NCI-H1092 (cell line): ENCODE measurements around the gene KSR1.
"Not testable (repeated sequence)": the region's sequence is repeated elsewhere in the genome, so short reads cannot be mapped to it uniquely, and the experiment has no call there.

Experiments used
- DNase-seq: peaks from one replicate; lab custom pipeline; 2025; lab: John Stamatoyannopoulos, UW

The KSR1 gene

DNA sequence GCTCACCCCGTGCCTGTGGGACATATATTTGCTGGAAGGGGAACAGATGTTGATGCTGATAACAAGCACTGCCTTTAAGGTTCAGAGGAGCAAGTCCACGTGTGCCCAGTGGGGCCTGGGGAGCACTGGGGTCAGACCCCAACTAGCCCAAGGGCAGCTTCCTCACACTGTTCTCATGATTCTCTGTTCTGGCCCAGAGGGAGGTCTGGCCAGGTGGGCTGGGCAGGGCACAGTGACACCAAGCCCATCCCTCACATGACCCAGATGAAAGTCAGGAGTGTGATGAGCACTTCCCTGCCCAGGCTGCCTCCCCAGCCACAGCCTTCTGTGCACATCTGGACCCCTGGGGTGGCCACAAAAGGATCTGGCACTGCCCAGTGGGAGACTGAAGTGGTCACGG is 29.8 kb upstream of the KSR1 start:
- not testable (repeated sequence) for DNase-seq

DNA sequence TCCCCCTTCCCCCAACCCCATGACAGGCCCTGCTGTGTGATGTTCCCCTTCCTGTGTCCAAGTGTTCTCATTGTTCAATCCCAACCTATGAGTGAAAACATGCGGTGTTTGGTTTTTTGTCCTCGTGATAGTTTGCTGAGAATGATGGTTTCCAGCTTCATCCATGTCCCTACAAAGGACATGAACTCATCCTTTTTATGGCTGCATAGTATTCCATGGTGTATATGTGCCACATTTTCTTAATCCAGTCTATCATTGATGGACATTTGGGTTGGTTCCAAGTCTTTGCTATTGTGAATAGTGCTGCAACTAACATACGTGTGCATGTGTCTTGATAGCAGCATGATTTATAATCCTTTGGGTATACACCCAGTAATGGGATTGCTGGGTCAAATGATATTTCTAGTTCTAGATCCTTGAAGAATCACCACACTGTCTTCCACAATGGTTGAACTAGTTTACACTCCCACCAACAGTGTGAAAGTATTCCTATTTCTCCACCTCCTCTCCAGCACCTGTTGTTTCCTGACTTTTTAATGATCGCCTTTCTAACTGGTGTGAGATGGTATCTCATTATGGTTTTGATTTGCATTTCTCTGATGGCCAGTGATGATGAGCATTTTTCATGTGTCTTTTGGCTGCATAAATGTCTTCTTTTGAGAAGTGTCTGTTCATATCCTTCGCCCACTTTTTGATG is 28.9 kb upstream of the KSR1 start:
- not testable (repeated sequence) for DNase-seq

DNA sequence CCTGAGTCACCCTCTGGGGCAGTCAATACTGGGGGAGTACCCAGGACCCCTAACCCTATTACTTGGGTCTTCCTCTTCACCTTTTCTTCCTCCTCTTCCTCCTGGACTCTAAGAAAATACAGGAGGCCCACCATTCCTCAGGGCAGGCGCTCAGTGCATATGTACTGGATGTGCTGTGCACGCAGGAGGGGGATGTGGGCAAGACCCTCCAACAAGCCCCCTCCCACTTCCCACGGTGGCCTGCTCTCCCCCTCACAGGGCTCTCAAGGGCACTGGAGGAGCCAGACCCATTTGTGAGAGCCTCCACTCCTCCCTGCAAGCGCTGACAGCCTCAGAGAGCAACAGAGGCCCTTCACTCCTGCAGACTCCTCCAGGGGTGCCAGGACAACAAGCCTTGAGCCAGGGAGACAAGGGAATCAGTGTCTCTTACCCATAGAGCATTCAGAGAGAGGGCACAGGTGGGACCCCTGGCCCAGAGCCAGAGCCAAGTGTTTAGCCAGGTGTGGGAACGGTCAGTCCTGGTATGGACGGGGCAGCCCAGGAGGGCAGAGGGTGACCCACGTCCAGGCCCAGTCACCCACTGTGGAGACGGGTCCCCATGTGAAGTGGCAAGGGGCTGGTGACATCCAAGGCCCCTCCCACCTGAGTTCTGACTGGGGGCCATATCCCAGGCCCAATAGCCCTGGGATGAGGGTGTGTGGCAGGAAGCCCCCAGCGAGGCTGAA is 27.3 kb upstream of the KSR1 start:
- DNase-seq: no peak

DNA sequence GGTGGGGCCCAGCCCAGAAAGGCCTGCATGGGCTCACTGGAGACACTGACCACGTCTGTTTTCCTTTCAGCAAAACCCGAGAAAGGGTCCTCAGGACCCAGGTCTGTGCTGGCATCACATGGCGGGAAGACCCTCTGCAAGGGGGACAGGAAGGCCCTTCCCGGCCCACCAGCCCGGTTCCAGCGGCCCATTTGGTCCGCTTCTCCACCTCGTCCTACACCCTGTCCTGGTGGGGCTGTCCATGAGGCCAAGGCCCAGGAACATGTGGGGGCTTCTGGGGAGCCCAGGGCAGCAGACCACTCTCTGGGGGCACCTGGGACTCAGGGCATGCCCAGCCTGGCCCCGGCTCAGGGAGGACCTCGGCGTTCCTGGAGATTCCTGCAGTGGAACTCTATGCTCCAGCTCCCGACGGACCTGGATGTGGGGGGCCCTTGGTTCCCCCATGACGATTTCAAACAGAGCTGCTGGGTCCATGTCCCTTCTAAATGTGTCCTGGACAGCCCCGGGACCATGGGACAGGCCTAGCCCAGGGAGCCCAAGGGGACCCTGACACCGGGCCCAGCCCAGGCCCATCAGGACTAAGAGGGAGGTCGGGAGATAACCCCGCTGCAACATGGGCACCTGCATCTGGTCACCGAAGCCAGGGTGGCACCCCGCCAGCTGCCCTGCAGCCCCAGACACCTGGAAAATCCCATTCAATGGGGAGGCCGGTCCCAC is 26.4 kb upstream of the KSR1 start:
- DNase-seq: no peak

GRCh38 chr17:27430383-27430840 is 25.8 kb upstream of the KSR1 start:
- DNase-seq: no peak

DNA sequence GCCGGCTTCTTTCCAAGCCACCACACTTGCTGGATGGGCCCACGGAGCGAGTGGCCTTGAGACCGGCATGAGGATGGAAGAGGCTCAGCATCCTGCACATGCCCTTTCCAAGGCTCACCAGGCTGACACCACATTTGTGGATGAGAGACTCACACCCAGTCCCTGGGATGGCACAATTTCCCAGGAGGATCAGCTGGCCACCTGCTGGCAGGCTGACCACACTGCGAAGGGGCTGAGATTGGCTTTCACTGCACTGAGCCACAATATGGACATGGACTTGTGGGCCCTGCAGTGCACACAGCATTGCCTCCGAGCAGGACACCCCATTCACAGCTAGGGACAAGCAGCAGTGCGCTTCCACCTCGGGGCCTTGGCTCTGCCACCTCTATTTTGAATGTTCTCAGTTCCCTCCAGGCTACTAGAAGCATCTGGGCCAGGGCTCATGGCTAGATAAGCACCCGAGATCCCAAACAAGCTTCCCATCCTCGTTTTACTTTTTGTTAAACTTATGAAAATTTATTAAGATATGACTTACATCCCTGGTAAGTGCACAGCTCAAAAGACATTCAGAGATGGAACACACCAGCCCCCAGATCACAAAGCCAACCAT is 25.3 kb upstream of the KSR1 start:
- no peak for DNase-seq

DNA sequence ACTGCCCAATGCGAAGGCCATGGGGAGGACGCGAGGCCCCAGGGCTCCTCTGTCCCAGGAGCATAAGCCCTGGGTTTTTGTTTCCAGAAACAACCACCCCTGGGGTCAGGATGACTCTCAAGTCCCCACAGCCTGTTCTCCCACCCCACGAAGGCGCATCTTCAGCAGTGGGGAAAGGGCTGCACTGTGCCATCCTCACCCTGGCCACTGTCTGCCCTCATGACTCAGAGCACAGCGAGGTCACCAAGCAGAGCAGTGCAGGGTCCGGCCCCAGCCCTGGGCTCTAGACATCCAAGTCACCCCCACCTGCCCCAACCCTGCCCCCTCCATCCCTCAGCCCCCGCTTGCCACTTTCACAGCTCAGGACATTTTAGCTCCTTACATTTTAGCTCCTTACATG is 22.7 kb upstream of the KSR1 start:
- no peak for DNase-seq

DNA sequence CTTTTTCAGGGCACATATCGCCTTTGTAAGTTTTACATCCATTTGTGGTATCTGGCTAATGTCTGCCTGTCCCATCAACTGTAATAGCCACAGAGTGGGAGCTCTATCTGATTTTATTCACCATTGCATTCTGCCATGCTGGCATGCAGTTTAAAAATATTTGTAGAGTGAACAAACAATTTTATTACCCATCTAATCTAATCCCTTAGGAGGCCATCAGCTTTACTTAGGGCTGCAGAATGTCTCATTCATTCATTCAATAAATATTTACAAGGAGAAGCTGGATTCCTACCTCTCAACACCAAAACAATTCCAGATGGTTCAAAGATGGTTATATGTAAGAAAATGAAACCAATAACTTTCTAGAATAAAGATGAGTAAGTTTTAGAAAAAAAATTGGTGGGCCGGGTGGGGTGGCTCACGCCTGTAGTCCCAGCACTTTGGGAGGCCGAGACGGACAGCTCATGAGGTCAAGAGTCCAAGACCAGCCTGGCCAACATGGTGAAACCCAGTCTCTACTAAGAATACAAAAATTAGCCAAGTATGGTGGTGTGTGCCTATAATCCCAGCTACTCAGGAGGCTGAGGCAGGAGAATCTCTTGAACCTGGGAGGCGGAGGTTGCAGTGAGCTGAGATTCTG is 20.7 kb upstream of the KSR1 start:
- DNase-seq: not testable (repeated sequence)

- DNase-seq: no peak
Observed at GRCh38 chr17:27438348-27438998, 17.8 kb upstream of the KSR1 start.

DNA sequence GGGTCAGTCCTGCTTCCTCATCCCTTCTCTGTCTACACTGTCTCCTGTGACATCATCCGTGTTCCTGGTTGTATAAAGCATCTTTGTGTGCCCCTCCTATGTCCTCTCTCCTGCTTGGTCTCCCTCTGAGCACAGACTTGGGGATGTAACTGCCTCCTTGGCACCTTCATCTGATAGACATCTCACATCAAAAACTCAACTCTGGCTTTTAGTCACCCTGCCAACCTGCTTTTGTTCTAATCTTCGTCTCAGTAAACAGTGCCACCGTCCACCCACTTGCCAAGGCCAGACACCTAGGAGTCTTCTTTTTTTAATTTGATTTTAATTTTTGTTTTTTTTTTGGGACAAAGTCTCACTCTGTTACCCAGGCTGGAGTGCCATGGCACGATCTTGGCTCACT is 16.9 kb upstream of the KSR1 start:
- DNase-seq: no peak

DNA sequence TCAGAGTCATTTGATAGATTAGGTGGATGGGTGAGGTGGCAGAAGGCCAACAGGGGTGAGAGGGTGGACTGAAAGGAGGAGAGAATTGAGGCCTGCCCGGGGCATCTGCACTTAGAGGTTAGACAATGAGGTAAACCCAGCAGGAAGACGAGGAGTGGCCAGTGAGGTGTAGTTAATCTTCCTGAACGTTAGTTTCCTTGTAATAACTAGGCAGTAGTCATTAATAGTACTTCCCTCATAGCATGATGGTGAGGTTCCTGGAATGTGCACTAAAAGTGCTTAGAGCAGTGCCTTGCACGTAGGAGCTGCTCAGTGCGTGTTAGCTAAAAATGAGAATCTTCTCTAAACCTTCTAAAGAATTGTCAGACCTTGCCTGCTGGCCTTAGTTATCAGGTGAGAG is 13.5 kb upstream of the KSR1 start:
- no peak for DNase-seq

DNA sequence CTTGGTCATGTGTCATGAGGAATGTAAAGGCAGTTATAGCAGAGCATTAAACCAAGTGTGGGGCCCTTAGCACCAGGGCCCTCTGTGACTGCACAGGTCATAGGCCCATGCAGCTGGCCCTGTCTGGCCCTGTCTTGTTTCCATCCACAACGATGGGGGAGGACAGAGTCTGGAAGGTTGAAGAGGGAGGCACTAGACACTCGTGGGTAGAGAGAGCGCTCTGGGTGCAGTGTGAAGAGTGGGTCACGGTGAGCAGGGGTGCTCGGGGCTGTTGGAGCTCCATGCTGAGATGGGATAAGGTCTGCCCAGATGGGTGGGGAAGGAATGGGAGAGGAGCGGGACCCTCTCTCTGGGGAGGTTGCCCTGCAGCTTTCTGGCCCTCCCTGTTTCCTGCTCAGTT is 12.8 kb upstream of the KSR1 start:
- no peak for DNase-seq

DNA sequence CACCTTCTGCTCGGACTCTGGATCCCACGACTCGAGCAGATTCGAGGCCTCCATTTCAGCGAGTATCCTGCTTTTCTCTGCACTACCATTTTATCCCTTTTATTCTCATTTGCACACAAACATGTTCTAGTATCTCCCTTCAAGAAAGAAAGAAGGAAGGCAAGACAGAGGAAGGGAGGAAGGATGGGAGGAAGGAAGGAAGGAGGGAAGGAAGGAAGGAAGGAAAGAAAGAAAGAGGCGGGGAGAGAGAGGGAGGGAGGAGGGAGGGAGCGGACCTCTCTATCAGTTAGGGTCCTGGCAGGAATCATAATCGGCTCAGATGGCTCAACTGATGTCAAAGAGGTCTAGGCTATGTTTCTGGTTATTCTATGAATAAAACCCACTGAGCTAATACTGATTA is 10.3 kb upstream of the KSR1 start:
- no peak for DNase-seq

DNA sequence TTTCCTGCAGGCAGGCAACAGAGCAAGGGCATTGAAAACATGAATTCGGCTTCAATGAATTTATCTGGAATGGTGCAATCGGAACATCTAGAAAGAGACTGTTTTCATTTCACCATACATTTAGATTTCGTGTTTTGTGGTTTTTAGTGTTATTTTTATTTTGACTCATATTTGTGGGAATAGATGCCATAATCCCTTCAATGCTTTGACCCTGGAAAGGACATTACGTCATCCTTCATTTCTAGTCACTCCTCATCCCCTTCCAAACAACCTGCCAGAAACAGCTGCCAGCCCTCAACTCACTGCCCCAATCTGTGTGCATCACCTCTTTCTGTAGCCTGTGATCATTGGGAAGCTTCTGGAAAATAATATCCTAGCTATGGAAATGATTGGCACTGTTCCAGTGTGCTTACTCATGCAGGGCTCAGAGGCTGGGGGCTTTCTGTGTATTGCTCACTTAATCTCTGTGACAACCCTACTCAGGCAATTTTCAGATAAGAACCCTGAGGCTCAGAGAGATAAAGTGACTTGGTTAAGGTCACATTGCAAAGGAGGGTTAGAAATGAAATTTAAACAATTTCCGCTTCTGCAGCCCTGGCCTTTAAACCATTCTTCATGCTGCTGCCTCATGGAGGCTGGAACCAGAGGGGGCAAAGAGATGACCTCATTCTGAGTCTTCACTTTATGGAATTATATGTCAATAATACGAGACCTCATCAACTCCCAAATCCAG is 9.5 kb upstream of the KSR1 start:
- no peak for DNase-seq

DNA sequence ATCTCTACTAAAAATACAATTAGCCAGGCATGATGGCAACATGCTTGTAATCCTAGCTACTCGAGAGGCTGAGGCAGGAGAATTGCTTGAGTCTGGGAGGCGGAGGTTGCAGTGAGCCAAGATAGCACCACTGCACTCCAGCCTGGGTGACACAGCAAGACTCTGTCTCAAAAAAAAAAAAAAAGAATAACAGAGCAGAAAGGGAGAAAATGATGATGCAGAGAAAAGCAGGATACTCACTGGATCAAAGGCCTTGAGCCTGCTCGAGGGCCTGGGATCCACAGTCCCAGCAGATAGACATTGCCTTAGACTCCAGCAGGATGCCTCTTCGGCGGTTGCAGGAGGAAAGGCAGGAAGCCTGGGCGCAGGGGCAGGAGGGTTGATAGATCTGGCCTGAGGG is 7.7 kb upstream of the KSR1 start:
- DNase-seq: not testable (repeated sequence)

DNA sequence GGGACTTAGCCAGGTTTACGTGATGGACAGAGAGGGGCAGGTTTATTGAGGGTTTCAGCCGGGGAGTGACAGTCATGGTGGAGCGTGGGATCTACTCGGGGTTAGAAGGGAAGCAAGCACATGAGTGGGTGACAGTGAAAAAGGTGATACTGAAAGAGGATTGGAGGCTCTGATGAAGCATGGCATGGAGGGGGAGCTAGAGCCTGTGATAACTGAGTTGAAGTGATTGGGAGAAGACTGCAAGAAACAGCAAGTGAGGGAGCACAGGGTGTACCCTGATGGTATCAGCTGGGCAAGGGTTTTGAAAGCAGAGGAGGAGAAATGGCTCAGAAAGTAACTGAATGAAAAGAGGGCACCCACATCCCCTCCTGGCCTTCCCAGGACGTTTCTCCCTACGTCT is 6.7 kb upstream of the KSR1 start:
- DNase-seq: no peak

GRCh38 chr17:27449988-27450387 is 6.3 kb upstream of the KSR1 start:
- DNase-seq: no peak

DNA sequence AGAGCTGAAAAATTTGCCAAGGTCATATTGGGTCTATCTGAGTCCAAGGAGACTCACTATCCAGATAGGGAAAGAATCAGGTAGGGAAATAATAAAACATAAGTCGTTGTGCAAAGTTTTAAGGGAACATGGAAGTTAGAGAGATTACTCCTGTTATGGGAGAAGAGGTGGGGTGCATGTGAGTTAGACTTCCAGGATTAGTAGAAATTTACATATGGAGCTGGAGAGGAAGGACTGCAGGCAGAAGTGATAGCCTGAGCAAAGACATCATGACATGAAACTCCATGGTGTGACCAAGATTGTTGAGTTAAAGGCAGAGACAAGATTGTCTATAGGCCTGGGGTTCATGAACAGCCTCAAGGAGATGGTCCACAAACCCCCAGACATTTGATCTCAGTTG is 5.8 kb upstream of the KSR1 start:
- DNase-seq: no peak

DNA sequence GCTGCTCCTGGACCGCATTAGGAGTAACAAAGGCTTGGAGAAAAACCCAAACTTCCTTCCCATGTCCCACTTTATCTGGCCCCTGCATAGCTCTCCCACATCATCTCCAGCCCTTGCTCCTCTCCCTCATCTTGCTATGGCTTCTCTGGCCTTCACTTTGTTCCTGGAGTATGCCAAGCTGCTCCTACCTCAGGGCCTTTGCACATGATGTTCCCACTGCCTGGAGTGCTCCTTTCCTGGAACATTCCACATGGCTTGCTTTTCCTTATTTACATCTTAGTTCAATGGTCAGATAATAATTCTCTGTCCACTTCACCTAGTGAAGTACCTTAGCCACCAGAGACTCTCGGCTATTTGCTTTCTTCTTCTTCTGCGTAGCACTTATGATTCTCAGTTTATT is 4.3 kb upstream of the KSR1 start:
- no peak for DNase-seq

GRCh38 chr17:27452828-27453227 is 3.4 kb upstream of the KSR1 start:
- DNase-seq: no peak

DNA sequence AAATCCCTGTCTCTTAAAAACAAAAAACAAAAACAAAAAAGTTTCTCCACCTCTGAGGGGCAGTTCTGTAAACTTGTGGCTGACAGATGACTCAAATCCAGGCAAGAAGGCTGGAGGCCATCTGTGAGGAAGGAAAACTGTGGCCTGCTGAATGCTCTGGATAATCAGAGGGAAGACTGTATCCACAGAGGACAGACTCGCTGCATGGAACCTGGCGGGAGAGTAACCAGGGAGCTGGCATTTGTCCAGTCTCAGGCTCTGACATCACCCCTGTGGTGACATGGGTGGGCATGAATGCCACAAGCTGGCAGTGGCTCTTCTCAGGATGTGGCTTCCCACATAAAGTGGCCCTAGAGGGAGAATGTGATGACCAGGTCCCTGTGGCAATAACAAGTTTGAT is 2.8 kb upstream of the KSR1 start:
- DNase-seq: no peak
